ENCODE results near the gene PGS1. TPM values are rescaled to one million over a fixed set of nuclear protein-coding genes. Genes with fewer than 3 reads are reported as not detected.

The PGS1 gene
- total RNA-seq, 1 donor from 2014 or later: 25.7 TPM

DNA sequence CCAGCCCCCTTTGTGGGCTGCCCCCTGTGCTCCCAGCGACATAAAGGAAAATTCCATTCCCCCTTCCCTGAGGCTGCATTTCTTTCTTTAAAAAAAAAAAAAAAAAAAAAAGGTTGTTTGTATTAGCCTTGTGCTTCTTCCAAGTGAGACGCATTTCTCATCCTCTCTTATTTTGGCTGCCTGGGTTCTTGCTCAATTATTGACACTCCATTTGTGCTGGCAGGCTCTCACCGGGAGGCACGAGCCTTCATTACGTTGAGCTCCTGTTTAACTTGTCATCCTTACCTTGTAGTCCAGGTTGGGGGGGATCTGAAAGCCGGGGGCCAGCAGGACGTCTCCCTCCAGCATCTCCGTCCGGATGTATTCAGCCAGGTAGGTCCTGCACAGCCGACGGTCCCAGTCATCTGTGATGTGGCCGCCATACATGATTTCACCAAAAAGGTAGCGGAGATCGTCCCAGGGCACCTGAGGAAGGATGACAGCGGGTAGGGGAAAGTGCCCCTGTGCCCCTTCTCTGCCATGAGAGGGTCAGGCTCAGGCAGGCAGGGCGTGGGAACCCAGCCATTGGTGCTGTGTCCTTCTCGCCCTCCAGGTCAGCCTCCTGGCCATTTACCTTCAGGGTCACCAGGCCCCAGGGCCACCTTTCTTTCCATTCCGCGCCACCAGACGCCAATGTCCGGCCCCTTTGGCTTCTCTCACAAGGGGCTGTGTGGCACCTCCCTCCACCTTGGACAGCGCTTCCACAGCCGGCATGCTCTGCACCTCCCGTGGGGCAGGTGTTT is 50.6 kb downstream of the PGS1 start:
- DNase-seq: no peak

DNA sequence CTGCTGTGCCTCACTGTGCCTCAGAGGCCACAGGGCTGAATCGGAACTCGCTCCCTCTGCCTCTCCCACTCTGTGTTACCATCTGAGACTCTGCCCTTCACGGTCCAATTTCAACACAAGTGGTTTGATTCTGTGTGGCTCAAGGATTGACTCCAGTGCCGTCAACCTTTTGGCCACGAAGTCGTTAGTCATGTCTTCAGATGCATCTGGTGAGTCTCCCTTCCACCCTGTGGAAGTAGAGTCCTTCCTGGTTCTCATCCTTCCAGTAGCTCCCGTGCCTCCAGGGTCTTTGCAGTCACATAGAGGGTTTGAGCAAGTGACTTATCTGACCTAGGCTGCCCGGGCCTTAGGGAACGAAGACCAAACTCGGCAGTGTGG is 51.2 kb downstream of the PGS1 start:
- DNase-seq: no peak

GRCh38 chr17:78430892-78431691 is 52.6 kb downstream of the PGS1 start:
- no peak for DNase-seq

GRCh38 chr17:78431692-78431958 is 53.2 kb downstream of the PGS1 start:
- DNase-seq: no peak

DNA sequence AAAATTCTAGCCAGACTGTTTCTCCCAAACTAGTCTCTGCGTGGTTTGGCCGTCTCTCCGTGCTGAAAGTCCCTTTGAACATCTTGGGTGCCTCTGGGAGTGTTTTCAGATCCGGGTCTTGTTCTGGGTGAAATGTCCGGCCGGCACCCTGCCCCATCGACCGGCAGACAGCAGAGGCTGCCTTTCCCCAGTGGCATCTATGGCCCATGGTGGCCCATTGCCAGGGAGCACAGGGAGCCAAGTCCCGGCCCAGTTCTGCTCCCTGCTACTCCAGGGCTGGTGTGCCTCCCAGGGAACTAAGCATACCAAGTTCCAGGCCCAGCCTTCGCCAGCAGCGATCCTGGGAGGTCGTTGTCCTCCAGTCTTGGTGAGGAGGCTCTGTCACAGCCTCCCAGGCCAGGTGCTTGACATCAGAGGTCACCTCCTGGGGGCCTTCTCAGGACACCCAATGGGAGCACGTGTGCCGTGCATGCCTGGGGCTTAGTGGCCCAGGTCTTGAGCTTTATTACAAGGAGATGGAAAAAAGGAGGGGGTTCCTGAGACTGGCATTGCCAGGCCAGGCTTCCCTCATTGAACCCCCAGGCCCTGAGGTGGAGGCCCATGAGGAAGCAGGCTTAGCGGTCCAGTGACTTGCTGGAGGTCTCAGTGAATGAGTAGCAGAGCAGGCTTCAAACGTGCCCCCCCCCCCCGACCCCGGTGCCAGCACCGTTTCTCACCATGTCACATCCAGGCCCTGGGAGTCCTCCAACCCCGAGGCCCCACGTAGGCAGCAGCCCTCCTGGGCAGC is 54.0 kb downstream of the PGS1 start:
- no peak for DNase-seq

- DNase-seq: no peak
Observed at GRCh38 chr17:78433013-78433727, 54.7 kb downstream of the PGS1 start.

DNA sequence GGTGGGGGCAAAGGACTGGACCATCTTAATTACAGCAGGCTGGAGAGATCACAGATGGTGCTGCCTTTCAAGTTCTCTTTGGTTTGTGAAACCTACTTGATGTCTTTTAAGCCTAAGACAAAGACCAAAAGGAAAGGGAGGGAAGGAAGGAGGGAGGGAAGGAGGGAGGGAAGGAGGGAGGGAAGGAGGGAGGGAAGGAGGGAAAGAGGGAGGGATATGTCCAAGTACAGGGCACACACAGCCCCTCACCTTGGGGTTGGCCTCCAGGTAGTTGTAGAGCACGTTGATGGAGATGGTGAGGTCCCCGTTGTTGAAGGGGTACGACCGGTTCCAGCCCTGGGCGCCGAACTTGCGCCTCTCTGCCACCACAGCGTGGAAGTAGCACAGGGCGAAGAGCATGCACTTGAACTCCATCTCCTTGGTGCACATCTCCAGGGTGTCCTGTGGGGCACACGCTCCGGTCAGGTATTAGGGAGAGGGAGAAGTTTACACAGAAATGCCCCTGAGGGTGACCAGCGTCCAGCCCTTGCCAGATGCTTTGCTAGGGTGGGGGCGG is 55.4 kb downstream of the PGS1 start:
- DNase-seq: no peak

GRCh38 chr17:78434455-78435329 is 56.2 kb downstream of the PGS1 start:
- DNase-seq: no peak

GRCh38 chr17:78435330-78436005 is 57.0 kb downstream of the PGS1 start:
- DNase-seq: no peak

- no peak for DNase-seq
Observed at GRCh38 chr17:78437508-78438169, 59.2 kb downstream of the PGS1 start.

DNA sequence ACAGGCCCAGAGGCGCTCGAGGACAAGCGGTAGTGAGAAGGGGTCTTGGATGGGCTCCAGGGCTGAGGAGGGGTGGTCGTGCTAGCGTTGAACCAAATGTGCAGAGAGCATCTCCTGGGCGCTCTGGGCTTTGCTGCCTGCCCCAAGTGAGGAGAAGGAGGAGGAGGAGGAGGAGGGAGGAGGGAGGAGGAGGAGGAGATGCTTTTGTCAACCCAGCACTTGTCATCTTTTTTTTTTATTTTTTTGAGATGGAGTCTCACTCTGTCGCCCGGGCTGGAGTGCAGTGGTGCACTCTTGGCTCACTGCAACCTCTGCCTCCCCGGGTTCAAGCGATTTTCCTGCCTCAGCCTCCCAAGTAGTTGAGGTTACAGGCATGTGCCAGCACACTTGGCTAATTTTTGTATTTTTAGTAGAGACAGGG is 59.8 kb downstream of the PGS1 start:
- DNase-seq: no peak

GRCh38 chr17:78438694-78439325 is 60.4 kb downstream of the PGS1 start:
- DNase-seq: no peak

- DNase-seq: no peak
Observed at GRCh38 chr17:78441271-78441971, 63.0 kb downstream of the PGS1 start.

DNA sequence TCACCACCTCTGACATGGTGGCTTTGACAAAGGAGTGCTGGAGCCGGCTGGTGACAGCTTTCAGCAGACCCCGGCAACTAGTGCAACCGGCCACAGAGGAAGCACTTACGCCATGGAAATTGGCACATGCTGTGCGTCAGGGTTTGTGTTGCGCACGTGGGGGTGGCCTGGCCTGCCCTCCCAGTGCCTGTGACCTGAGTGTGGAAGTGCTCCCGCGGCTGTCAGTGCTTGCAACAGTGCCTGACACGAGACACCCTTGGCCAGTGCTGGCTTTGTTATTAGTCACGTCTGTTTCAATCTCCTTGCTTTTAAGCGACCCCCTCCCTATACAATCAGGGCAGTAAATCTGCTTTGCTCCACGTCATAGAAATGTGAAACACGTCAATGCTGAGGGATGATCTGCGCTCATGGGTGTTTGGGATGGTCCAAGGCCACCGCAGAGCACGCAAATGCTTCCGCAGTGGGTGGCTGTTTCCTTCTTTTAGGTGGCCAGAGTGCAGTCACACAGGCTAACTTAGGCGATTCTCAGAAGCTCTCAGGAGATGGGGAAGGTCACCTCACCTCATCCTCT is 64.3 kb downstream of the PGS1 start:
- no peak for DNase-seq

DNA sequence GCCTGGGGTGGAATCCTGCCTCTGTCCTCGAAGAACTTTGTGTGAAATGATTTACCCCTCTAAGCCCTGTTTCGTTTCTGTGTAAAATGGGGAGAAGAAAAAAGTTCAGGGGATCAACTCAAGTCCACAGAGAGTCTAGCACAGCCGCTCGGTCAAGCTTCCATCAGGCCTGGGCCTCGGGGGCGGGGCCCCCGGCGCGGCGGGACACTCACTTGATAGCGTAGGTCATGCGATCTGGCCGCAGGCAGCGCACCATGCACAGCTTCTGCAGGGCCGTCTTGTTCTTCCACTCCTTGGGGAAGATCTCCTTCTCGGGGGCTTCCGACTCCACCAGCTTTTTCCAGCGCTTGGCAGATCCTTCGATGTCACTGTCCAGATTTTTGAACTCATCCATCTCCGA is 65.9 kb downstream of the PGS1 start:
- no peak for DNase-seq

DNA sequence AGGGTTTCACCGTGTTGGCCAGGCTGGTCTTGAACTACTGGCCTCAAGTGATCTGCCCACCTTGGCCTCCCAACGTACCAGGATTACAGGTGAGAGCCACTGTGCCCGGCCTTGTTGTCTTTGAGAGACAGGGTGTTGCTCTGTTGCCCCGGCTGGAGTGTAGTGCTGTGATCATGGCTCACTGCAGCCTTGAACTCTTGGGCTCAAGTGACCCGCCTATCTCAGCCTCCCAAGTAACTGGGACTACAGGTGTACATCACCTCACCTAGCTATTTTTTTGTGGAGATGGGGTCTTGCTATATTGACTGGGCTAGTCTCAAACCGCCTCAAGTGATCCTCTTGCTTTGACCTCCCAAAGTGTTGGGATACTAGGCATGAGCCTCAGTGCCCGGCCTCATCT is 68.4 kb downstream of the PGS1 start:
- DNase-seq: no peak

DNA sequence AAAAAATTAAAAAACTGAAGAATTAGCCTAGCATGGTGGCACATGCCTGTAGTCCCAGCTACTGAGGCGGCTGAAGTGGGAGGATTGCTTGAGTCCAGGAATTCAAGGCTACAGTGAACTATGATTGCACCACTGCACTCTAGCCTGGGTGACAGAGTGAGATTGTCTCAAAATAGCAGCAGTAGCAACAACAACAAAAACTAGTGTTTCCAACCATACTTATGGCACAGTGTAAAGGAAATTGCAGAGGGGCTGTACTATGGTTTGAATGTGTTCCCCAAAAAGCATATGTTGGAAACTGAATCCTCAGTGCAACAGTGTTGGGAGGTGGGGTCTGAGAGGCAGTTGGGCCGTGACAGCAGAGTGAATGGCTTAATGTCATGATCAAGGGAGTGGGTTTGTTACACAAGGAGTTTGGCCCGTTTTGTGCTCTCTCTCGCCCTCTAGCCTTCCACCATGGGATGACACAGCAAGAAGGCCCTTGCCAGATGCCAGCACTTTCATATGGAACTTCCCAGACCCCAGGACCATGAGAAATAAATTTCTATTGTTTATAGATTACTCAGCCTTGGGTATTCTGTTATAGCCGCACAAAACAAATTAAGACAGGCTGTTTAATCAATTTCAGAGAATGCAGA is 70.0 kb downstream of the PGS1 start:
- no peak for DNase-seq
